Cardiac fibroblast (primary cell): ENCODE results near the gene PCSK5.

ENCODE experiments used
- DNase-seq, 2 donors: peaks; one replicate each; pipeline versions ENCODE4 v3.0.0 to v3.0.0-alpha.2; 2010; ENCODE audit warnings: low read depth in 2 of 2
- H3K4me3 ChIP-seq, 2 donors: replicated peaks in 1 of 2; 1 replicate in 1 of 2; 2 replicates in 1 of 2; pipeline ENCODE4 v1.5.1; 2011; ENCODE audit warnings: low read depth in 2 of 2, low read length in 2 of 2, mild to moderate bottlenecking in 2 of 2, moderate library complexity in 1 of 2
- CTCF ChIP-seq: IDR thresholded peaks from one replicate; pipeline ENCODE4 v1.5.1; 2011; ENCODE audit warnings: low read depth, mild to moderate bottlenecking, low read length, inconsistent platforms

PCSK5 gene

GRCh38 chr9:75870450-75870849 is 20.0 kb upstream of the PCSK5 start:
- no peak for TF ChIP-seq CTCF
- DNase-seq = no peak
- no peak overlapping the region for H3K4me3 ChIP-seq

- no peak overlapping the region for H3K4me3 ChIP-seq
- TF ChIP-seq CTCF = no peak
- no peak for DNase-seq
Observed at GRCh38 chr9:75871624-75872023, 18.8 kb upstream of the PCSK5 start.

GRCh38 chr9:75873712-75874111 is 16.8 kb upstream of the PCSK5 start:
- no peak for DNase-seq
- H3K4me3 ChIP-seq = no peak overlapping the region
- TF ChIP-seq CTCF = no peak

- TF ChIP-seq CTCF = no peak
- no peak overlapping the region for H3K4me3 ChIP-seq
- no peak for DNase-seq
Observed at GRCh38 chr9:75876999-75877640, 13.4 kb upstream of the PCSK5 start.

GRCh38 chr9:75878488-75878860 is 12.0 kb upstream of the PCSK5 start:
- DNase-seq = no peak
- no peak overlapping the region for H3K4me3 ChIP-seq
- TF ChIP-seq CTCF = no peak

- TF ChIP-seq CTCF = no peak
- peak in 1 of 2 donors; percentile 2 for DNase-seq
- H3K4me3 ChIP-seq = no peak overlapping the region
Observed at GRCh38 chr9:75880618-75881017, 9.9 kb upstream of the PCSK5 start.

- TF ChIP-seq CTCF = no peak
- no peak overlapping the region for H3K4me3 ChIP-seq
- DNase-seq = no peak
Observed at GRCh38 chr9:75881761-75882160, 8.7 kb upstream of the PCSK5 start.
